IPS DF 6.9 (cell line): ENCODE results near the gene EIF3B.
"Not testable (repeated sequence)": the region's sequence is repeated elsewhere in the genome, so short reads cannot be mapped to it uniquely, and the experiment has no call there.

Source experiments
- DNase-seq: peaks from one replicate; pipeline ENCODE4 v3.0.0-alpha.2; 2013; ENCODE audit warnings: low read depth, low spot score
- H3K27ac ChIP-seq: one replicate; pipeline ENCODE4 v1.5.1; 2013; ENCODE audit warnings: low read length, control low read depth
- H3K27me3 ChIP-seq: 2 replicates; pipeline ENCODE4 v1.6.1; 2013; ENCODE audit warnings: mild to moderate bottlenecking, low read length; ENCODE audit not compliant: control insufficient read depth, insufficient read depth
- H3K36me3 ChIP-seq: 2 replicates; pipeline ENCODE4 v1.6.1; 2013; ENCODE audit warnings: low read length; ENCODE audit not compliant: control insufficient read depth, insufficient read depth
- H3K4me1 ChIP-seq: 2 replicates; pipeline ENCODE4 v1.6.1; 2013; ENCODE audit warnings: low read length; ENCODE audit not compliant: control insufficient read depth, insufficient read depth
- H3K4me3 ChIP-seq: 2 replicates; pipeline ENCODE4 v1.5.1; 2013; ENCODE audit warnings: mild to moderate bottlenecking, low read length
- H3K9me3 ChIP-seq: 2 replicates; pipeline ENCODE4 v1.6.1; 2013; ENCODE audit warnings: low read length, inconsistent platforms; ENCODE audit not compliant: control insufficient read depth, insufficient read depth
- WGBS: extraction: QIAGEN DNeasy Blood & Tissue Kit; methylation state at CpG from one replicate; pipeline ENCODE4 v1.1.7; 2013; ENCODE audit warnings: mixed read lengths, missing lambda C conversion rate; ENCODE audit not compliant: insufficient read length, insufficient coverage; 5-methylcytosine and 5-hydroxymethylcytosine counted together

The EIF3B gene

DNA sequence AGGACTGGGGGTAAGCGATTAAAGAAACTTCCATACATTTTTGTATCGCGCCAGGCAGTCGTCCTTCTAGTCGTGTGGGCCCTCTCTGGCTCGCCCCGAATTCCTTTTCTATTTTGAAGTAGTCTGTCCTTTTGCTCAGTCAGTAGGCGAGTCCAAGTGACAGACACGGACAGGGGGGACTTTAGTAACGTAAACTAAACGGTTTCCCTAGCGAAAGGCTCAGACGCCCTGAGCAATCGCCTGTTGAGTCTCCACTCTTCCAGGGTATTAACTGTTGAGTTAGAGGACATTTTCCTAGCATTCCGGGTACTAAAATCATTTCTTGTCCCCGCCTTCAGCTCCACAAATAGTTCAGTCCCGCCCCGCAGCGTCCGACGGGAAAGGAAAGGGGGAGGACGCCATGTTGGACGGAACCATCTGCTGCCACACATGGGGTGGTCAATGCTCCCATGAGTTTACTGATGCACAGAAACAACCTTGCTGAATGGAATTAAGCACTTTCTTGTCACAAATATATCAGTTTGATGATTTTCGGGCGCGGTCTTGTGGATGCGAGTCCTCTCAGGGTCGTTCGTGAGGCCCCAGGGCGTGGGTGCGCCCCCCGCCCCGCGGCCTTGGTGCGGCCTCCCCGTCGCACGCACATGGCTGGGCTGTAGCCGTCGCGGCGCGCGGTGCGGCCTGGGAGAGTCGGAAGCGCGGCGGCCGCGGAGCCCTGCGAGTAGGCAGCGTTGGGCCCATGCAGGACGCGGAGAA lies at the start of gene EIF3B:
EIF3B (plus strand) TSS at position 642 of the 753 bp plus-strand sequence; CDS start at position 737, 95 bp downstream.
- H3K27ac ChIP-seq: no peak within 1 kb of the TSS
- no CpG with 5 or more reads among the region's 55 CpGs for WGBS
- H3K9me3 ChIP-seq: no peaks in the 10 kb centered on the region
- no peaks in the 10 kb centered on the region for H3K27me3 ChIP-seq
- H3K4me3 ChIP-seq: peak within 1 kb of the TSS; percentile 83
- no peaks in the 10 kb centered on the region; the same call in 1 of the 2 replicates for H3K4me1 ChIP-seq
- H3K36me3 ChIP-seq: peaks cover 4% of the 10 kb centered on the region
- peak; percentile 52 for DNase-seq

DNA sequence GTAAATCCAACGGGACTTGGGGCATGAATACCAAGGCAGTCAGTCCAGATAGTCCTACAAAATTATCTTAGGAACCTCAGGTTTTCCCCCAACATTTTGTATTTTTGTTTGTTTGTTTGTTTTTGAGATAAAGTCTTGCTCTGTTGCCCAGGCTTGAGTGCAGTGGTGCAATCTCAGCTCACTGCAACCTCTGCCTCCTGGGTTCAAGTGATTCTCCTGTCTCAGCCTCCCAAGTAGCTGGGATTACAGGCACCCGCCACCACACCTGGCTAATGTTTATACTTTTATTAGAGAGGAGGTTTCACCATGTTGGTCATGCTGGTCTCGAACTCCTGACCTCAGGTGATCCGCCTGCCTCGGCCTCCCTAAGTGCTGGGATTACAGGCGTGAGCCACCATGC lies 49.4 kb upstream of the EIF3B start:
- H3K9me3 ChIP-seq, H3K4me1 ChIP-seq, H3K27ac ChIP-seq, H3K27me3 ChIP-seq, H3K4me3 ChIP-seq, DNase-seq, H3K36me3 ChIP-seq: not testable (repeated sequence)
- no CpG with 5 or more reads among the region's 6 CpGs for WGBS

DNA sequence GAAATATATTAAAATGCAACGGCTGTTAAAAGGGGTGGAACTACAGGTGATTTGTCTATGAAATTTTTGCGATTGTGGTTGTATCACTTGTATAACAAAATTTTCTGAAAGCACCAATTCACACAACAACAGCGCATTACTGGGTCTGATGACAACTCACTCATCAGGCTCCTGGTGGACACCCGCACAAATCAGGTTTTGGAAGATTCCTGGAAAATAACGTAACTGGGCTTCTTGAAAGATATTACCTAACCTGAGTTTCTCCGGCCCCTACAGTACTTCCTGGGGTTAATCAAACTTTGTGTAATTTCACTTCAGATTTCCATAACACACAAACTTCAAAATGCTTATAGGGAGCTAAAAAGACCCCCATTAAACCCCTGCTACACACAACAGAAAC lies 47.9 kb upstream of the EIF3B start:
- no peak overlapping the region for H3K27ac ChIP-seq
- no CpG with 5 or more reads among the region's 6 CpGs for WGBS
- H3K4me1 ChIP-seq: peaks cover 4% of the 10 kb centered on the region; the same call in 1 of the 2 replicates
- no peaks in the 10 kb centered on the region for H3K27me3 ChIP-seq
- no peak overlapping the region for H3K4me3 ChIP-seq
- no peaks in the 10 kb centered on the region for H3K9me3 ChIP-seq
- H3K36me3 ChIP-seq: no peaks in the 10 kb centered on the region
- DNase-seq: no peak

- no peak overlapping the region for H3K27ac ChIP-seq
- no peak overlapping the region for H3K4me3 ChIP-seq
- H3K4me1 ChIP-seq: peaks cover 4% of the 10 kb centered on the region; the same call in 1 of the 2 replicates
- DNase-seq: no peak
- H3K36me3 ChIP-seq: no peaks in the 10 kb centered on the region
- H3K9me3 ChIP-seq: no peaks in the 10 kb centered on the region
- H3K27me3 ChIP-seq: no peaks in the 10 kb centered on the region
- no CpG with 5 or more reads among the region's 7 CpGs for WGBS
Measured at GRCh38 chr7:2307690-2308107, 46.9 kb upstream of the EIF3B start.

DNA sequence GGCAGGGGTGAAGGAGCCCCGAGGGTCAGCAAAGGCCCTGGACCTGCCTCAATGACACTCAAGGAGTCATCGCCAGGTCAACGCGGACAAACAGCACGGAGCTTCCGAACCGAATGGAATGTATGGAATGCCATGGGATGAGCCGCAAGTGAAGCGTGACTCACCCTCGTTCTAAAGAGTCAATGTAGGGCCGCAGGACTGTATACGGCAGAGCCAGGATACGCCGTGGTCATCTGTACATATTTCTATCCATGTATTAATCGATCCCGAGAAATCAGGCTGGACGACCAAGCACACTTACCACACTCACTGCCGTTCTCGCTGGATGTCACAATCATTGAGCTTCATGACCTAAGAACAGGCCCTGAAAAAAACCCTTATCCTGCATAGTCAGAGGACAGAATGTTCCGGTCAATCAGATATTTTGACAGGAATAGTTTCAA lies 44.7 kb upstream of the EIF3B start:
- Histone ChIP-seq H3K9me3 (no peaks in the 10 kb centered on the region), H3K4me1 (peaks cover 4% of the 10 kb centered on the region; the same call in 1 of the 2 replicates), H3K27ac (no peak overlapping the region), H3K27me3 (no peaks in the 10 kb centered on the region), H3K36me3 (no peaks in the 10 kb centered on the region), H3K4me3 (no peak overlapping the region)
- peak; percentile 60 for DNase-seq
- no CpG with 5 or more reads among the region's 20 CpGs for WGBS

GRCh38 chr7:2312267-2312929 lies 42.2 kb upstream of the EIF3B start:
- DNase-seq: no peak
- H3K27ac ChIP-seq: no peak overlapping the region
- H3K36me3 ChIP-seq: no peaks in the 10 kb centered on the region
- no peak overlapping the region for H3K4me3 ChIP-seq
- H3K4me1 ChIP-seq: peaks cover 4% of the 10 kb centered on the region; the same call in 1 of the 2 replicates
- H3K27me3 ChIP-seq: no peaks in the 10 kb centered on the region
- H3K9me3 ChIP-seq: no peaks in the 10 kb centered on the region
- WGBS: no CpG with 5 or more reads among the region's 17 CpGs

DNA sequence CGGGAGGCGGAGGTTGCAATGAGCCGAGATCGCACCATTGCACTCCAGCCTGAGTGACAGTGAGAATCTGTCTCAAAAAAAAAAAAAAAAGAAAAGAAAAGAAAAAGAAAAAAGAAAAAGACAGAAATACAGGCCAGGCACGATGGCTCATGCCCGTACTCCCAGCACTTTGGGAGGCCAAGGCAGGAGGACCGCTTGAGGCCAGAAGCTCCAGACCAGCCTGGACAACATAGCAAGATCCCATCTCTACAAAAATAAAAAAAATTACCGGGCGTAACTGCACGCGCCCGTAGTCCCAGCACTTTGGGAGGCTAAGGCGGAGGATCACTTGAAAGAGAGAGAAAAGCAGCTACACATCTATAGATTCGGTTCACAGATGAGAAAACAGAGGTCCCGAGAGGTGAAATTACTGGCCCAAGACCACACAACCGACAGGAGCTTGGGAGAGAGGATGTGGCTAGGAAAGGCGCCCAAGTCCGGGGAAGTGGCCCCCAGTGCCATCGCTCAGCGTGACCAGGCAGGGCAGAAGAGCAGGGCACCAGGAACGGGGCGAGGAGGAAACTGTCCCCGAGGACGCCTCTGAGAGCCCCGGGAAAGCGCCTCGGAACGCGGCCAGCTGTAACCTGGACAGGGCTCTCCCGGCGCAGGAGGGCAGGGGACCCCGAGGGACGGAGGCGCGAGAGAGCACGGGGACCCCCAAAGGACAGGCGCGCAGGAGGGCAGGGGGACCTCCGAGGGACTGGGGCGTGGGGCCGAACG lies 41.0 kb upstream of the EIF3B start:
- DNase-seq: no peak
- Histone ChIP-seq H3K27me3 (no peaks in the 10 kb centered on the region), H3K27ac (no peak overlapping the region), H3K4me3 (peak overlapping the region; percentile 71), H3K9me3 (no peaks in the 10 kb centered on the region), H3K4me1 (peaks cover 4% of the 10 kb centered on the region; the same call in 1 of the 2 replicates), H3K36me3 (no peaks in the 10 kb centered on the region)
- no CpG with 5 or more reads among the region's 42 CpGs for WGBS

- no peaks in the 10 kb centered on the region for H3K27me3 ChIP-seq
- peaks cover 4% of the 10 kb centered on the region; the same call in 1 of the 2 replicates for H3K4me1 ChIP-seq
- H3K36me3 ChIP-seq: no peaks in the 10 kb centered on the region
- peak within 1 kb of the TSS; percentile 71 for H3K4me3 ChIP-seq
- H3K27ac ChIP-seq: no peak within 1 kb of the TSS
- peak; percentile 41 for DNase-seq
- no peaks in the 10 kb centered on the region for H3K9me3 ChIP-seq
- WGBS: 100% methylated on average over 1 of the region's 78 CpGs
Measured at GRCh38 chr7:2314209-2314955, 40.2 kb upstream of the EIF3B start, which contains the start of gene SNX8. TSS of gene SNX8 (minus strand) at chr7:2314441. CDS start at chr7:2314421, 20 bp downstream.

- H3K27ac ChIP-seq, H3K36me3 ChIP-seq, DNase-seq, H3K4me1 ChIP-seq, H3K27me3 ChIP-seq, H3K4me3 ChIP-seq, H3K9me3 ChIP-seq: not testable (repeated sequence)
- 100% methylated on average over 1 of the region's 3 CpGs for WGBS
Measured at GRCh38 chr7:2314956-2315530, 39.6 kb upstream of the EIF3B start.
